CD14-positive monocyte (primary cell): ENCODE data around the gene ACTR2. TPM values are rescaled to one million over a fixed set of nuclear protein-coding genes. Genes with fewer than 3 reads are reported as not detected.

ENCODE experiments used
- DNase-seq, 3 donors: peaks; one replicate each; pipeline ENCODE4 v3.0.0-alpha.2; 2011 to 2022
- H2AFZ ChIP-seq: 2 replicates; pipeline ENCODE4 v1.6.0; 2012; ENCODE audit warnings: mild to moderate bottlenecking, low read depth, low read length, inconsistent platforms; ENCODE audit not compliant: insufficient read depth, poor library complexity, severe bottlenecking
- H3K27ac ChIP-seq, 2 donors: 1 replicate in 1 of 2; 2 replicates in 1 of 2; pipeline ENCODE4 v1.5.1; 2012 to 2013; ENCODE audit warnings: low read length in 2 of 2, control low read depth in 1 of 2, inconsistent platforms in 1 of 2, low read depth in 1 of 2, mild to moderate bottlenecking in 1 of 2
- H3K27me3 ChIP-seq, 2 donors: one replicate each; pipeline versions ENCODE4 v1.6.0 to v1.6.1; 2011 to 2013; ENCODE audit warnings: low read length in 2 of 2; ENCODE audit not compliant: control insufficient read depth in 2 of 2, insufficient read depth in 2 of 2
- H3K36me3 ChIP-seq, 2 donors: replicated peaks in 1 of 2; 1 replicate in 1 of 2; 2 replicates in 1 of 2; pipeline versions ENCODE4 v1.5.1 to v1.6.1; 2012 to 2013; ENCODE audit warnings: low read length in 2 of 2, control low read depth in 1 of 2, inconsistent platforms in 1 of 2, mild to moderate bottlenecking in 1 of 2; ENCODE audit not compliant: insufficient read depth in 2 of 2, control insufficient read depth in 1 of 2
- H3K4me1 ChIP-seq, 2 donors: 1 replicate in 1 of 2; 2 replicates in 1 of 2; pipeline versions ENCODE4 v1.5.1 to v1.6.1; 2012 to 2013; ENCODE audit warnings: low read length in 2 of 2, control low read depth in 1 of 2, inconsistent platforms in 1 of 2, mild to moderate bottlenecking in 1 of 2, moderate library complexity in 1 of 2; ENCODE audit not compliant: insufficient read depth in 2 of 2, control insufficient read depth in 1 of 2
- H3K4me2 ChIP-seq: replicated peaks from 2 replicates; pipeline ENCODE3; 2012; ENCODE audit warnings: low read length, moderate library complexity, mild to moderate bottlenecking; ENCODE audit not compliant: poor library complexity, severe bottlenecking; ENCODE audit errors: extremely low read depth
- H3K4me3 ChIP-seq, 3 experiments: fragments of 200-600 bp in 1 of 3; sonication (generic) in 1 of 3; replicated peaks in 1 of 3; 1 replicate in 2 of 3; 2 replicates in 1 of 3; pipeline ENCODE4 v1.5.1; 2011 to 2013; ENCODE audit warnings: low read length in 3 of 3, mild to moderate bottlenecking in 3 of 3, control low read depth in 2 of 3, low read depth in 2 of 3, inconsistent platforms in 1 of 3, moderate library complexity in 1 of 3
- H3K79me2 ChIP-seq: 2 replicates; pipeline ENCODE4 v1.6.0; 2012; ENCODE audit warnings: mild to moderate bottlenecking, control low read depth, inconsistent platforms, low read length, moderate library complexity; ENCODE audit not compliant: insufficient read depth
- H3K9ac ChIP-seq: 2 replicates; pipeline ENCODE4 v1.6.0; 2017; ENCODE audit warnings: low read length, mild to moderate bottlenecking; ENCODE audit not compliant: insufficient read depth, poor library complexity, severe bottlenecking
- H3K9me3 ChIP-seq, 2 donors: replicated peaks in 1 of 2; 1 replicate in 1 of 2; 2 replicates in 1 of 2; pipeline versions ENCODE4 v1.5.1 to v1.6.1; 2012 to 2013; ENCODE audit warnings: low read length in 2 of 2, control low read depth in 1 of 2; ENCODE audit not compliant: control insufficient read depth in 1 of 2, insufficient read depth in 1 of 2
- H4K20me1 ChIP-seq: 2 replicates; pipeline ENCODE4 v1.6.0; 2012; ENCODE audit warnings: mild to moderate bottlenecking, low read length, control low read depth, moderate library complexity; ENCODE audit not compliant: insufficient read depth
- H3K27ac Mint-ChIP-seq, 7 donors: one replicate each; pipeline ENCODE4 v1.8.0; 2020; ENCODE audit warnings: mild to moderate bottlenecking in 7 of 7, mixed read lengths in 7 of 7, moderate library complexity in 6 of 7, inconsistent platforms in 2 of 7
- H3K27me3 Mint-ChIP-seq, 3 donors: one replicate each; pipeline ENCODE4 v1.8.0; 2021 to 2022; ENCODE audit warnings: low read depth in 3 of 3, mild to moderate bottlenecking in 3 of 3, mixed read lengths in 3 of 3, moderate library complexity in 3 of 3, inconsistent platforms in 1 of 3
- H3K36me3 Mint-ChIP-seq, 2 donors: one replicate each; pipeline ENCODE4 v1.8.0; 2020; ENCODE audit warnings: mixed read lengths in 2 of 2, inconsistent platforms in 1 of 2, mild to moderate bottlenecking in 1 of 2
- H3K4me1 Mint-ChIP-seq: one replicate; pipeline ENCODE4 v1.8.0; 2020; ENCODE audit warnings: mild to moderate bottlenecking, mixed read lengths
- H3K4me3 Mint-ChIP-seq, 2 donors: one replicate each; pipeline ENCODE4 v1.8.0; 2020; ENCODE audit warnings: mild to moderate bottlenecking in 2 of 2, mixed read lengths in 2 of 2, moderate library complexity in 1 of 2
- H3K9me3 Mint-ChIP-seq, 7 donors: one replicate each; pipeline ENCODE4 v1.8.0; 2020 to 2022; ENCODE audit warnings: mixed read lengths in 7 of 7, mild to moderate bottlenecking in 6 of 7, moderate library complexity in 6 of 7, inconsistent platforms in 2 of 7
- WGBS: methylation state at CpG from one replicate; pipeline ENCODE4 v1.1.5; 2013; ENCODE audit warnings: missing lambda C conversion rate; ENCODE audit not compliant: insufficient coverage; 5-methylcytosine and 5-hydroxymethylcytosine counted together
- intact Hi-C, 2 donors: fragments of 100-400 bp; cut with micrococcal nuclease; formaldehyde crosslinking; loops; one replicate each; pipeline versions ENCODE4 v1.15.0 to v1.15.1; 2023
- polyA plus RNA-seq, 3 donors: library from polyadenylated mRNA; depleted of rRNA in 1 of 3; unstranded in 2 of 3; stranded (reverse) in 1 of 3; fragments of 300-500 nt in 2 of 3; fragments of >200 nt in 1 of 3; fragmentation: Illumina TruSeq in 2 of 3; gene quantifications; 1 replicate in 2 of 3; 2 replicates in 1 of 3; pipeline ENCODE4 v1.2.3, GENCODE V29; 2012 to 2021
- TF ChIP-seq, protein P1 (sequence below): fragments of 200-600 bp; IDR thresholded peaks from one replicate; pipeline ENCODE4 v1.8.0; 2022; ENCODE audit warnings: antibody characterized with exemption, mild to moderate bottlenecking

The ACTR2 gene
- polyA plus RNA-seq, 3 donors, result 88.7 to 560 (median 342) TPM

DNA sequence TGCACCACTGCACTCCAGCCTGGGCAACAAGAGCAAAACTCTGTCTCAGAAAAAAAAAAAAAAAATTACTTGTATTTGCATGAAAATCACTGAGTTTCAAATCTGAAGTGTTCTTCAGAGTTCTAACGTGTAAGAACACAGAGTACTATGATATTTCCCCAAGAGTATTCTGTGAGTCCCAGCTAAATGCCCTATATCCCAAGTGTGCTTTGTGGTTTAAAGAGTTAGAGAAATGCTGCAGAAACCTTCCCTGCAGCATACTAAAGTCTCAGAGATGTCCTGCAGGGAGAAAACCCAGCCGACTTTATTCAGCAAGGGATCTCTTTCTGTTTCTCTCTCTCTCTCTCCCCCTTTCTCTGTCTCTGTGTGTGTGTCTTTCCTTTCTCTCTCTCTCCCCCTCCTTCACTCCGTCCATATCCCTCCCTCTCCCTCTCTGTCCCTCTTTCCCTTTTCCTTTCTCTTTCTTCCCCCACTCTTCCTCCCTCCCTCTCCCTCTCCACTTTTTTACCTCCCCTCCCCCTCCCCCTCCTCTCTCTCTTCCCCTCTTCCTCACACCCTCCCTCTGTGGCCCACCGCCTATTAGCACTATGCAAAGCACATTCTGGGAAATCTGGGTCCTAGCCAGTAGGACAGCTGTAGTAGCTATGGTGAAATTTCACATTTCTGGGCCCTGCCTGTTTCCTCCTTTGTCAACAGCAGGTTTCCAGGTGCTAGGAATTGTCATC, 54.2 kb downstream of the ACTR2 start:
- Histone ChIP-seq H3K4me3 (no peak overlapping the region), H3K9me3 (no peaks in the 10 kb centered on the region), H4K20me1 (peaks cover 2% of the 10 kb centered on the region), H3K27ac (no peak overlapping the region), H3K36me3 (no peaks in the 10 kb centered on the region), H3K4me1 (peaks cover 0 to 3% of the 10 kb centered on the region in 2 donors), H3K4me2 (no peak overlapping the region), H3K27me3 (no peaks in the 10 kb centered on the region), H2AFZ (no peak overlapping the region), H3K9ac (no peak overlapping the region), H3K79me2 (no peaks in the 10 kb centered on the region)
- 100% methylated on average over 2 of the region's 4 CpGs for WGBS
- no peak for DNase-seq
- H3K27ac Mint-ChIP-seq, result no peak overlapping the region
- H3K27me3 Mint-ChIP-seq, result peaks cover 2 to 7% (median 5%) of the 10 kb centered on the region in 3 donors
- peaks cover 10% of the 10 kb centered on the region for H3K4me1 Mint-ChIP-seq
- intact Hi-C loops, result no loop called here
- H3K9me3 Mint-ChIP-seq, result no peaks in the 10 kb centered on the region
- H3K36me3 Mint-ChIP-seq, result no peaks in the 10 kb centered on the region
- no peak overlapping the region for H3K4me3 Mint-ChIP-seq
- TF ChIP-seq, protein P1, sequence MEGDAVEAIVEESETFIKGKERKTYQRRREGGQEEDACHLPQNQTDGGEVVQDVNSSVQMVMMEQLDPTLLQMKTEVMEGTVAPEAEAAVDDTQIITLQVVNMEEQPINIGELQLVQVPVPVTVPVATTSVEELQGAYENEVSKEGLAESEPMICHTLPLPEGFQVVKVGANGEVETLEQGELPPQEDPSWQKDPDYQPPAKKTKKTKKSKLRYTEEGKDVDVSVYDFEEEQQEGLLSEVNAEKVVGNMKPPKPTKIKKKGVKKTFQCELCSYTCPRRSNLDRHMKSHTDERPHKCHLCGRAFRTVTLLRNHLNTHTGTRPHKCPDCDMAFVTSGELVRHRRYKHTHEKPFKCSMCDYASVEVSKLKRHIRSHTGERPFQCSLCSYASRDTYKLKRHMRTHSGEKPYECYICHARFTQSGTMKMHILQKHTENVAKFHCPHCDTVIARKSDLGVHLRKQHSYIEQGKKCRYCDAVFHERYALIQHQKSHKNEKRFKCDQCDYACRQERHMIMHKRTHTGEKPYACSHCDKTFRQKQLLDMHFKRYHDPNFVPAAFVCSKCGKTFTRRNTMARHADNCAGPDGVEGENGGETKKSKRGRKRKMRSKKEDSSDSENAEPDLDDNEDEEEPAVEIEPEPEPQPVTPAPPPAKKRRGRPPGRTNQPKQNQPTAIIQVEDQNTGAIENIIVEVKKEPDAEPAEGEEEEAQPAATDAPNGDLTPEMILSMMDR, result no peak

DNA sequence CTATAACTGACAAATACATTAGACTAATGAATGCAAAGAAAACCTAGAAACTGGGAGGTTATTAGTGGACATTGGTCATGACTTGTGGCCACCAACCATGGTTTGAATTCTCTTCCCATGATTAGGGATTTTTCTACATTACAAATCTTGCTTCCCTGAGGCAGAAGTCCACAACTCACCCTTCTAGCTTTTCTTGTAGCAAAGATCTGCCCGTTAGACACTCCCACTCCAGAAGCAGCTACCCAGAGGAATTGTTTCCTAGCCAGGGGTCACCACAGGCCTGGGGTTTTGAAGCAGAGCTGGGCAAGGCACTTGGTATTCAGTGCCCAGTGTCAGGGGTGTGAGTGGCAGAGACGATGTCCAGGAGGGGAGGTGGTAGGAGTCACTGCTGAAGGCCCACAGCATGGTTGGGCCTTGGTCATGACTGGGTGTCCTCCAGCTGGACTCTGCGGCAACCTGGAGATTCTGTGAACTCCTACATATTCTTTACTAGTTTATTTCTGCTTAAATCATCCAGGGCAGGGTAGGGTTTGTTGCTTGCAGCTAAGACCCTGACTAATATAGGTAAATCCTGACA, 54.9 kb downstream of the ACTR2 start:
- H3K79me2 ChIP-seq, result no peaks in the 10 kb centered on the region
- H3K36me3 ChIP-seq, result no peaks in the 10 kb centered on the region
- TF ChIP-seq, protein P1, result no peak
- no peak overlapping the region for H3K27ac ChIP-seq
- Mint-ChIP-seq H3K27ac (no peak overlapping the region), H3K27me3 (peaks cover 2 to 7% (median 5%) of the 10 kb centered on the region in 3 donors), H3K4me1 (peaks cover 7% of the 10 kb centered on the region), H3K36me3 (no peaks in the 10 kb centered on the region), H3K9me3 (no peaks in the 10 kb centered on the region), H3K4me3 (no peak overlapping the region)
- H3K4me2 ChIP-seq, result no peak overlapping the region
- intact Hi-C loops, result no loop called here
- no peak overlapping the region for H3K4me3 ChIP-seq
- no peak overlapping the region for H3K9ac ChIP-seq
- no peaks in the 10 kb centered on the region for H3K9me3 ChIP-seq
- peaks cover 0 to 3% of the 10 kb centered on the region in 2 donors for H3K4me1 ChIP-seq
- no peak overlapping the region for H2AFZ ChIP-seq
- H3K27me3 ChIP-seq, result no peaks in the 10 kb centered on the region
- no peaks in the 10 kb centered on the region for H4K20me1 ChIP-seq
- DNase-seq, result no peak
- whole genome bisulfite sequencing, result 100% methylated on average over 1 of the region's 3 CpGs
